Peyer's patch (tissue), 4 donors: ENCODE results near the gene SLC47A1.

Experiments
- POLR2A ChIP-seq, 2 donors: fragments of 450-650 bp; IDR thresholded peaks; one replicate each; pipeline ENCODE4 v1.5.1; 2017; ENCODE audit warnings: antibody characterized with exemption in 2 of 2, mild to moderate bottlenecking in 2 of 2, moderate library complexity in 2 of 2
- TF ChIP-seq, protein P1 (sequence below), 6 experiments: fragments of 450-650 bp in 4 of 6; fragments of 200-600 bp in 2 of 6; sonication (generic) in 1 of 6; IDR thresholded peaks; one replicate each; pipeline ENCODE4 v1.5.1; 2017 to 2019; ENCODE audit warnings: antibody characterized with exemption in 6 of 6, mild to moderate bottlenecking in 3 of 6, moderate library complexity in 1 of 6

DNA sequence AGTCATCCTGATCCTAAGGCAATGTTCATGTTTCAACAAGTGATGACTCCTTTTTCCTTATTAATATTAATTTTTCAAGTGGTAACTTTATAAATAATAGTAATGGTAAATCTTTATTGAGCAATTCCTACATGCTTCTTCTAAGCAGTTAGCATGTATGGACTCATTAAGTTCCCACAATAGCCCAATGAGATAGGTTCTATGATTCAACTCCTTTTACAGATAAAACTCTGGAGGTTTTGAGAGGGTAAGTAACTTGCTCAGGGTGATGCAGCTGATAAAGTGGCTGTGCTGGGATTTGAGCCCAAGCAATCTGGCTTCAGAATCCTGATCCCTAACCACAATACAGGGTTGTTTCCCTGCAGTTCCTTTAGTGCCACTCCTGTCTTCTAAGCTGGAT lies 25.3 kb downstream of the SLC47A1 start:
- no peak for TF ChIP-seq POLR2A (IDR thresholded peaks at IDR 0.05)
- TF ChIP-seq, protein P1, sequence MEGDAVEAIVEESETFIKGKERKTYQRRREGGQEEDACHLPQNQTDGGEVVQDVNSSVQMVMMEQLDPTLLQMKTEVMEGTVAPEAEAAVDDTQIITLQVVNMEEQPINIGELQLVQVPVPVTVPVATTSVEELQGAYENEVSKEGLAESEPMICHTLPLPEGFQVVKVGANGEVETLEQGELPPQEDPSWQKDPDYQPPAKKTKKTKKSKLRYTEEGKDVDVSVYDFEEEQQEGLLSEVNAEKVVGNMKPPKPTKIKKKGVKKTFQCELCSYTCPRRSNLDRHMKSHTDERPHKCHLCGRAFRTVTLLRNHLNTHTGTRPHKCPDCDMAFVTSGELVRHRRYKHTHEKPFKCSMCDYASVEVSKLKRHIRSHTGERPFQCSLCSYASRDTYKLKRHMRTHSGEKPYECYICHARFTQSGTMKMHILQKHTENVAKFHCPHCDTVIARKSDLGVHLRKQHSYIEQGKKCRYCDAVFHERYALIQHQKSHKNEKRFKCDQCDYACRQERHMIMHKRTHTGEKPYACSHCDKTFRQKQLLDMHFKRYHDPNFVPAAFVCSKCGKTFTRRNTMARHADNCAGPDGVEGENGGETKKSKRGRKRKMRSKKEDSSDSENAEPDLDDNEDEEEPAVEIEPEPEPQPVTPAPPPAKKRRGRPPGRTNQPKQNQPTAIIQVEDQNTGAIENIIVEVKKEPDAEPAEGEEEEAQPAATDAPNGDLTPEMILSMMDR (IDR thresholded peaks at IDR 0.05), result no peak
